Measurements from ENCODE around the gene VIT. TPM values are rescaled to one million over a fixed set of nuclear protein-coding genes. Genes with fewer than 3 reads are reported as not detected.
"Not testable (repeated sequence)": the region's sequence is repeated elsewhere in the genome, so short reads cannot be mapped to it uniquely, and the experiment has no call there.

VIT gene
- total RNA-seq, 2 donors from 2014 or later, result 2.0 to 10.7 TPM

- DNase-seq (ENCODE audit: low spot score), result no peak
- 30% methylated on average over 2 of the region's 2 CpGs for WGBS
- H3K27ac ChIP-seq, result no peak overlapping the region
- TF ChIP-seq POLR2A (IDR thresholded peaks at IDR 0.05), result no peak
- TF ChIP-seq CTCF (IDR thresholded peaks at IDR 0.05), result no peak
- TF ChIP-seq POLR2AphosphoS5 (IDR thresholded peaks at IDR 0.05), result no peak
- no peaks in the 10 kb centered on the region for H3K4me1 ChIP-seq (replicated peaks)
- intact Hi-C loops (cut with DNase I), result no loop called here
- H3K4me3 ChIP-seq, result no peak overlapping the region
- H3K9me3 ChIP-seq, result no peaks in the 10 kb centered on the region
- H3K36me3 ChIP-seq, result no peaks in the 10 kb centered on the region
- no peaks in the 10 kb centered on the region for H3K27me3 ChIP-seq (replicated peaks; ENCODE audit: insufficient read depth)
These were observed 16.5 kb upstream of the VIT start for GRCh38 chr2:36680012-36680411.

- no peak for DNase-seq (ENCODE audit: low spot score)
- H3K36me3 ChIP-seq, result no peaks in the 10 kb centered on the region
- no peak overlapping the region for H3K27ac ChIP-seq
- intact Hi-C loops (cut with DNase I), result no loop called here
- 80% methylated on average over 6 of the region's 6 CpGs for WGBS
- H3K4me1 ChIP-seq (replicated peaks), result no peaks in the 10 kb centered on the region
- no peaks in the 10 kb centered on the region for H3K27me3 ChIP-seq (replicated peaks; ENCODE audit: insufficient read depth)
- TF ChIP-seq POLR2AphosphoS5 (IDR thresholded peaks at IDR 0.05) (no peak), CTCF (IDR thresholded peaks at IDR 0.05) (no peak), POLR2A (IDR thresholded peaks at IDR 0.05) (no peak)
- H3K4me3 ChIP-seq, result no peak overlapping the region
- no peaks in the 10 kb centered on the region for H3K9me3 ChIP-seq
These were observed 13.9 kb upstream of the VIT start for GRCh38 chr2:36682562-36682961.

- intact Hi-C loops (cut with DNase I), result no loop called here
- Histone ChIP-seq H3K36me3 (no peaks in the 10 kb centered on the region), H3K9me3 (no peaks in the 10 kb centered on the region), H3K4me3 (no peak overlapping the region), H3K27me3 (replicated peaks; ENCODE audit: insufficient read depth) (no peaks in the 10 kb centered on the region), H3K27ac (no peak overlapping the region), H3K4me1 (replicated peaks) (no peaks in the 10 kb centered on the region)
- 70% methylated on average over 2 of the region's 2 CpGs for WGBS
- TF ChIP-seq POLR2AphosphoS5 (IDR thresholded peaks at IDR 0.05) (no peak), POLR2A (IDR thresholded peaks at IDR 0.05) (no peak), CTCF (IDR thresholded peaks at IDR 0.05) (no peak)
- no peak for DNase-seq (ENCODE audit: low spot score)
These were observed 13.5 kb upstream of the VIT start for GRCh38 chr2:36683002-36683401.

- H3K4me3 ChIP-seq; H3K27ac ChIP-seq; intact Hi-C loops (cut with DNase I); H3K9me3 ChIP-seq; H3K4me1 ChIP-seq (replicated peaks); H3K27me3 ChIP-seq (replicated peaks; ENCODE audit: insufficient read depth); DNase-seq (ENCODE audit: low spot score); H3K36me3 ChIP-seq: not testable (repeated sequence)
- WGBS, result 98% methylated on average over 29 of the region's 30 CpGs
These were observed 8.2 kb upstream of the VIT start for GRCh38 chr2:36688291-36688690.

- DNase-seq (ENCODE audit: low spot score), result not testable (repeated sequence)
These were observed 7.5 kb upstream of the VIT start for GRCh38 chr2:36689013-36689412.

GRCh38 chr2:36692121-36692520 is 4.4 kb upstream of the VIT start:
- DNase-seq (ENCODE audit: low spot score), result no peak
- Histone ChIP-seq H3K27ac (no peak overlapping the region), H3K9me3 (no peaks in the 10 kb centered on the region), H3K36me3 (no peaks in the 10 kb centered on the region), H3K27me3 (replicated peaks; ENCODE audit: insufficient read depth) (no peaks in the 10 kb centered on the region), H3K4me3 (no peak overlapping the region), H3K4me1 (replicated peaks) (no peaks in the 10 kb centered on the region)
- intact Hi-C loops (cut with DNase I), result no loop called here
- 46% methylated on average over 2 of the region's 2 CpGs for WGBS
- TF ChIP-seq POLR2A (IDR thresholded peaks at IDR 0.05), result no peak
- TF ChIP-seq CTCF (IDR thresholded peaks at IDR 0.05), result no peak
- no peak for TF ChIP-seq POLR2AphosphoS5 (IDR thresholded peaks at IDR 0.05)

More at GRCh38 chr2:36689013-36689412, 7.5 kb upstream of the VIT start:
- H3K4me1 ChIP-seq (replicated peaks); H3K36me3 ChIP-seq; H3K27me3 ChIP-seq (replicated peaks; ENCODE audit: insufficient read depth); intact Hi-C loops (cut with DNase I); H3K4me3 ChIP-seq; H3K9me3 ChIP-seq; H3K27ac ChIP-seq: not testable (repeated sequence)
- WGBS, result 89% methylated on average over 15 of the region's 15 CpGs

Data from prostate gland (tissue), 2 donors.